OCI-M1 (cell line): ENCODE measurements around the gene REG4.

Experiments
- DNase-seq: peaks from one replicate; lab custom pipeline; 2025; lab: John Stamatoyannopoulos, UW

Gene REG4

GRCh38 chr1:119779869-119780356 lies 31.3 kb downstream of the REG4 start:
- DNase-seq: peak; percentile 17

GRCh38 chr1:119778886-119779560 lies 32.2 kb downstream of the REG4 start:
- DNase-seq: no peak

- no peak for DNase-seq
These were observed 32.9 kb downstream of the REG4 start for GRCh38 chr1:119778359-119778758.

GRCh38 chr1:119774746-119775490 lies 36.3 kb downstream of the REG4 start:
- no peak for DNase-seq

- no peak for DNase-seq
These were observed 37.5 kb downstream of the REG4 start for GRCh38 chr1:119773711-119774241.

GRCh38 chr1:119772298-119772697 lies 39.0 kb downstream of the REG4 start:
- DNase-seq: no peak

- DNase-seq: no peak
These were observed 39.5 kb downstream of the REG4 start for GRCh38 chr1:119771770-119772169.

- peak; percentile 30 for DNase-seq
These were observed 40.2 kb downstream of the REG4 start for GRCh38 chr1:119771016-119771415.

GRCh38 chr1:119768778-119769177 lies 42.5 kb downstream of the REG4 start, which contains the start of gene HMGCS2:
Gene HMGCS2, minus strand, starts transcription at chr1:119768905. Its CDS starts 61 bp downstream, at chr1:119768844.
- no peak for DNase-seq

GRCh38 chr1:119767486-119767885 lies 43.8 kb downstream of the REG4 start:
- DNase-seq: no peak

- no peak for DNase-seq
These were observed 44.9 kb downstream of the REG4 start for GRCh38 chr1:119766374-119766794.

- no peak for DNase-seq
These were observed 47.0 kb downstream of the REG4 start for GRCh38 chr1:119764220-119764619.

- DNase-seq: no peak
These were observed 48.3 kb downstream of the REG4 start for GRCh38 chr1:119762953-119763352.

- no peak for DNase-seq
These were observed 48.9 kb downstream of the REG4 start for GRCh38 chr1:119762409-119762808.

- DNase-seq: no peak
These were observed 52.7 kb downstream of the REG4 start for GRCh38 chr1:119758584-119758983.

- DNase-seq: no peak
These were observed 58.7 kb downstream of the REG4 start for GRCh38 chr1:119752592-119752991.

- DNase-seq: no peak
These were observed 63.2 kb downstream of the REG4 start for GRCh38 chr1:119748040-119748439.

- no peak for DNase-seq
These were observed 63.8 kb downstream of the REG4 start for GRCh38 chr1:119747451-119747850.

- no peak for DNase-seq
These were observed 66.2 kb downstream of the REG4 start for GRCh38 chr1:119745034-119745433.

- no peak for DNase-seq
These were observed 66.7 kb downstream of the REG4 start for GRCh38 chr1:119744598-119744942.
